GM23338 (cell line): ENCODE data around the gene SST.

ENCODE experiments used
- POLR2AphosphoS5 ChIP-seq: IDR thresholded peaks from 2 replicates; pipeline ENCODE4 v1.6.1; 2016; ENCODE audit warnings: antibody characterized with exemption, low read depth
- TF ChIP-seq, protein P1 (sequence below), 2 experiments: fragments of 200-600 bp in 1 of 2; sonication (generic) in 1 of 2; conservative IDR thresholded peaks; 2 replicates each; pipeline versions ENCODE4 v1.5.1 to v1.6.1; 2016 to 2017; ENCODE audit warnings: antibody characterized with exemption in 2 of 2, low read depth in 2 of 2, mild to moderate bottlenecking in 2 of 2, moderate library complexity in 1 of 2
- TF ChIP-seq, protein P2 (sequence below): IDR thresholded peaks from one replicate; pipeline ENCODE4 v1.6.1; 2018; ENCODE audit warnings: antibody characterized with exemption; ENCODE audit not compliant: unreplicated experiment

DNA sequence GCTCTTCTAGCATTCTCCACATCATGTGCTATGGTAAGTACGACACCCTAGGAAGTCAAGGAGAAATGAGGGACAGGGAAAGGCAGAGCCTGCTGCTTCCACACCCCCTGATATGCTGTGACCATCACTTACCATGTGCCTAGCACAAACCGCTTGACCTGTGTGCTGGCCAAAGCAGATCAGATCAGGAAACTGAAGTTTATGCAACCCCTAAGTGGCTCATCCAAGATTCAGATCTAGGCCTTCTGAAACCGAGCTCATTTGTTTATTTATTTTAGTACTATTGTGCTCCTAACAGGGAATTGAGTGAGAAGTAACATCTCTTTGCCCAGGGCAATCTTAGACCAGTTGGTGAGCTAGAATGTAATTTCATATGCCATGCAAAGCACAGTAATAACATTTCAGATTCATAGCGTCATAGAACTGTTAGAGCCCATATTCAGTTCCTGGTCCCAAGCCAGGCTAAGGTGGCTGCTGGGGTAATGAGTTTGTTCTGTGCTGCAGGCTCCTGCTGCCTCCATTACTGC lies 32.4 kb upstream of the SST start, which contains the start of gene RTP2:
- TF ChIP-seq, protein P1, sequence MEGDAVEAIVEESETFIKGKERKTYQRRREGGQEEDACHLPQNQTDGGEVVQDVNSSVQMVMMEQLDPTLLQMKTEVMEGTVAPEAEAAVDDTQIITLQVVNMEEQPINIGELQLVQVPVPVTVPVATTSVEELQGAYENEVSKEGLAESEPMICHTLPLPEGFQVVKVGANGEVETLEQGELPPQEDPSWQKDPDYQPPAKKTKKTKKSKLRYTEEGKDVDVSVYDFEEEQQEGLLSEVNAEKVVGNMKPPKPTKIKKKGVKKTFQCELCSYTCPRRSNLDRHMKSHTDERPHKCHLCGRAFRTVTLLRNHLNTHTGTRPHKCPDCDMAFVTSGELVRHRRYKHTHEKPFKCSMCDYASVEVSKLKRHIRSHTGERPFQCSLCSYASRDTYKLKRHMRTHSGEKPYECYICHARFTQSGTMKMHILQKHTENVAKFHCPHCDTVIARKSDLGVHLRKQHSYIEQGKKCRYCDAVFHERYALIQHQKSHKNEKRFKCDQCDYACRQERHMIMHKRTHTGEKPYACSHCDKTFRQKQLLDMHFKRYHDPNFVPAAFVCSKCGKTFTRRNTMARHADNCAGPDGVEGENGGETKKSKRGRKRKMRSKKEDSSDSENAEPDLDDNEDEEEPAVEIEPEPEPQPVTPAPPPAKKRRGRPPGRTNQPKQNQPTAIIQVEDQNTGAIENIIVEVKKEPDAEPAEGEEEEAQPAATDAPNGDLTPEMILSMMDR (conservative IDR thresholded peaks at IDR 0.05; ENCODE audit: low read depth in 2 of 2): no peak
- TF ChIP-seq POLR2AphosphoS5: no peak
- TF ChIP-seq, protein P2, sequence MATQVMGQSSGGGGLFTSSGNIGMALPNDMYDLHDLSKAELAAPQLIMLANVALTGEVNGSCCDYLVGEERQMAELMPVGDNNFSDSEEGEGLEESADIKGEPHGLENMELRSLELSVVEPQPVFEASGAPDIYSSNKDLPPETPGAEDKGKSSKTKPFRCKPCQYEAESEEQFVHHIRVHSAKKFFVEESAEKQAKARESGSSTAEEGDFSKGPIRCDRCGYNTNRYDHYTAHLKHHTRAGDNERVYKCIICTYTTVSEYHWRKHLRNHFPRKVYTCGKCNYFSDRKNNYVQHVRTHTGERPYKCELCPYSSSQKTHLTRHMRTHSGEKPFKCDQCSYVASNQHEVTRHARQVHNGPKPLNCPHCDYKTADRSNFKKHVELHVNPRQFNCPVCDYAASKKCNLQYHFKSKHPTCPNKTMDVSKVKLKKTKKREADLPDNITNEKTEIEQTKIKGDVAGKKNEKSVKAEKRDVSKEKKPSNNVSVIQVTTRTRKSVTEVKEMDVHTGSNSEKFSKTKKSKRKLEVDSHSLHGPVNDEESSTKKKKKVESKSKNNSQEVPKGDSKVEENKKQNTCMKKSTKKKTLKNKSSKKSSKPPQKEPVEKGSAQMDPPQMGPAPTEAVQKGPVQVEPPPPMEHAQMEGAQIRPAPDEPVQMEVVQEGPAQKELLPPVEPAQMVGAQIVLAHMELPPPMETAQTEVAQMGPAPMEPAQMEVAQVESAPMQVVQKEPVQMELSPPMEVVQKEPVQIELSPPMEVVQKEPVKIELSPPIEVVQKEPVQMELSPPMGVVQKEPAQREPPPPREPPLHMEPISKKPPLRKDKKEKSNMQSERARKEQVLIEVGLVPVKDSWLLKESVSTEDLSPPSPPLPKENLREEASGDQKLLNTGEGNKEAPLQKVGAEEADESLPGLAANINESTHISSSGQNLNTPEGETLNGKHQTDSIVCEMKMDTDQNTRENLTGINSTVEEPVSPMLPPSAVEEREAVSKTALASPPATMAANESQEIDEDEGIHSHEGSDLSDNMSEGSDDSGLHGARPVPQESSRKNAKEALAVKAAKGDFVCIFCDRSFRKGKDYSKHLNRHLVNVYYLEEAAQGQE: no peak
